Left ventricle myocardium inferior (tissue), 1 donor: ENCODE data around the gene SMG9. TPM values are rescaled to one million over a fixed set of nuclear protein-coding genes. Genes with fewer than 3 reads are reported as not detected.
A peak's percentile ranks its signal among the peaks of the same experiment; 100 is the strongest.

Source experiments
- DNase-seq: peaks from one replicate; pipeline ENCODE4 v3.0.0-alpha.2; 2020
- H3K27ac ChIP-seq: fragments of 200-600 bp; replicated peaks from 2 replicates; pipeline ENCODE4 v1.8.0; 2021
- H3K27me3 ChIP-seq: fragments of 200-600 bp; 2 replicates; pipeline ENCODE4 v1.8.0; 2021; ENCODE audit warnings: low read depth
- H3K36me3 ChIP-seq: fragments of 200-600 bp; 2 replicates; pipeline ENCODE4 v1.8.0; 2021
- H3K4me1 ChIP-seq: fragments of 200-600 bp; 2 replicates; pipeline ENCODE4 v1.8.0; 2021
- H3K4me3 ChIP-seq: fragments of 200-600 bp; 2 replicates; pipeline ENCODE4 v1.8.0; 2021; ENCODE audit warnings: mild to moderate bottlenecking, moderate library complexity
- H3K9me3 ChIP-seq: fragments of 200-600 bp; replicated peaks from 2 replicates; pipeline ENCODE4 v1.8.0; 2021
- intact Hi-C: fragments of 100-400 bp; cut with micrococcal nuclease; formaldehyde crosslinking; loops from one replicate; pipeline ENCODE4 v1.11.0; 2022
- total RNA-seq: library from RNA; stranded (reverse); fragmentation: NEBNext Ultra II Directional; extraction: Animal tissue kit (Norgen Biotek cat#: 25700); gene quantifications from one replicate; pipeline ENCODE4 v1.2.1, GENCODE V29; 2021
- TF ChIP-seq, protein P1 (sequence below): fragments of 200-600 bp; IDR thresholded peaks from 2 replicates; pipeline ENCODE4 v1.8.0; 2021; ENCODE audit warnings: antibody characterized with exemption, mild to moderate bottlenecking, borderline replicate concordance
- donor health status: DM: no; HTN: yes; CAD: no; lungs with severe emphysema.

The SMG9 gene
- total RNA-seq, 1 donor from 2014 or later: 18.9 TPM

DNA sequence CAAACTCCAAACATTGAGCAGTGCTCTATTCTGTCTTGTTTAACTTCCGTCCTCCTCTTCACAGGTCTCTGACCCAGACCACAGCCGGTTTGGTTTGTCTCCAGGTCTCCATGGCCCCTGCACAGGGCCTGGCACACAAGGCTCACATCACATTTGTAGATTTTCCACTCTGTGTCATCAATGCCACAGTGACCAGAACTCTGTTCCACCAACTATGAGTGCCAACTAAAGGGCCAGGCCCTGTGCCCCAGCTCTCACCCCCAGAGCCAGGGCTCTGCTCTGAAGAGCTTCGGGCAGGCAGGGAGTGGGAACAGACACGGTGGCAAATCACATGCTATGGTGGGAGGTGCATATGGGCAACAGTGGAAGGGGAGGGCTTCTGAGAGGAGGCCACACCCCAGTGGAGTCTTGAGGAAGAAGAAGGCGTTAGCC lies 16.0 kb downstream of the SMG9 start:
- TF ChIP-seq, protein P1, sequence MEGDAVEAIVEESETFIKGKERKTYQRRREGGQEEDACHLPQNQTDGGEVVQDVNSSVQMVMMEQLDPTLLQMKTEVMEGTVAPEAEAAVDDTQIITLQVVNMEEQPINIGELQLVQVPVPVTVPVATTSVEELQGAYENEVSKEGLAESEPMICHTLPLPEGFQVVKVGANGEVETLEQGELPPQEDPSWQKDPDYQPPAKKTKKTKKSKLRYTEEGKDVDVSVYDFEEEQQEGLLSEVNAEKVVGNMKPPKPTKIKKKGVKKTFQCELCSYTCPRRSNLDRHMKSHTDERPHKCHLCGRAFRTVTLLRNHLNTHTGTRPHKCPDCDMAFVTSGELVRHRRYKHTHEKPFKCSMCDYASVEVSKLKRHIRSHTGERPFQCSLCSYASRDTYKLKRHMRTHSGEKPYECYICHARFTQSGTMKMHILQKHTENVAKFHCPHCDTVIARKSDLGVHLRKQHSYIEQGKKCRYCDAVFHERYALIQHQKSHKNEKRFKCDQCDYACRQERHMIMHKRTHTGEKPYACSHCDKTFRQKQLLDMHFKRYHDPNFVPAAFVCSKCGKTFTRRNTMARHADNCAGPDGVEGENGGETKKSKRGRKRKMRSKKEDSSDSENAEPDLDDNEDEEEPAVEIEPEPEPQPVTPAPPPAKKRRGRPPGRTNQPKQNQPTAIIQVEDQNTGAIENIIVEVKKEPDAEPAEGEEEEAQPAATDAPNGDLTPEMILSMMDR: no peak
- intact Hi-C loops: no loop called here
- peak overlapping the region; percentile 22 for H3K27ac ChIP-seq
- no peaks in the 10 kb centered on the region for H3K27me3 ChIP-seq
- peaks cover 95% of the 10 kb centered on the region for H3K36me3 ChIP-seq
- peaks cover 28% of the 10 kb centered on the region for H3K4me1 ChIP-seq
- H3K4me3 ChIP-seq: no peak overlapping the region
- H3K9me3 ChIP-seq: no peaks in the 10 kb centered on the region
- no peak for DNase-seq

DNA sequence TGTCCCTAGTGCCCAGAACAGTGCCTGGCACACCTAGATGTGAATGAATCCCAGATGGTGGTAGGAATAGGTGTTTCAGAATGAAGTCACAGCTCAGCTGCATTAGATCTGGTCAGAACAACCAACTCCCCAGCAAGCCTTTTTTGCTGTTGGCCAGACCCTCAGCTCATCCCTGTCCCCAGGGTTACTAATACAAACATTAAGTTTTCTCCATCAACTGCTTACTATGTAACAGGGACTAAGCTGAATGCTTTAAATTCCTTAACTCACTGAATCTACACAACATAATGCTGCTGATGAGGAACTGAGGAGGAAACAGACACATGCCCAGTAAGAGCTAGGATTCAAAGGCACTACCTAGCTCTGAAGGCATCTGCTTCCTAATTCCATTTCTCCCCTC lies 18.8 kb downstream of the SMG9 start:
- H3K27me3 ChIP-seq: no peaks in the 10 kb centered on the region
- no peak for DNase-seq
- no peak overlapping the region for H3K4me3 ChIP-seq
- intact Hi-C loops: no loop called here
- H3K4me1 ChIP-seq: peaks cover 17% of the 10 kb centered on the region
- H3K36me3 ChIP-seq: peaks cover 99% of the 10 kb centered on the region
- no peaks in the 10 kb centered on the region for H3K9me3 ChIP-seq
- H3K27ac ChIP-seq: no peak overlapping the region
- TF ChIP-seq, protein P1: no peak

DNA sequence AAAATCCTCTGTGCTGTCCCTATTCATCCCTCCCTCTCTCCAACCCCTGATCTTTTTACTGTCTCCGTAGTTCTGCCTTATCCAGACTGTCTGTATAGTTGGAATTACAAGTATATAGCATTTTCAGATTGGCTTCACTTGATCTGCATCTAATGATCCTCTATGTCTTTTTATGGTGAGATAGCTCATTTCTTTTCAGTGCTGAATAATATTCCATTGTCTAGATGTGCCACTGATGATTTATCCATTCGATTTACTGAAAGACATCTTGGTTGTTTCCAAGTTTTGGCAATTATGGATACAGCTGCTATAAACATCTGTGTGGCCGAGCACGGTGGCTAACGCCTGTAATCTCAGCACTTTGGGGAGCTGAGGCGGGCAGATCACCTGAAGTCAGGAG lies 19.7 kb downstream of the SMG9 start:
- Histone ChIP-seq H3K27me3 (no peaks in the 10 kb centered on the region), H3K9me3 (no peaks in the 10 kb centered on the region), H3K36me3 (peaks cover 98% of the 10 kb centered on the region), H3K4me3 (no peak overlapping the region), H3K4me1 (peaks cover 13% of the 10 kb centered on the region), H3K27ac (no peak overlapping the region)
- TF ChIP-seq, protein P1: no peak
- intact Hi-C loops: no loop called here
- DNase-seq: no peak

DNA sequence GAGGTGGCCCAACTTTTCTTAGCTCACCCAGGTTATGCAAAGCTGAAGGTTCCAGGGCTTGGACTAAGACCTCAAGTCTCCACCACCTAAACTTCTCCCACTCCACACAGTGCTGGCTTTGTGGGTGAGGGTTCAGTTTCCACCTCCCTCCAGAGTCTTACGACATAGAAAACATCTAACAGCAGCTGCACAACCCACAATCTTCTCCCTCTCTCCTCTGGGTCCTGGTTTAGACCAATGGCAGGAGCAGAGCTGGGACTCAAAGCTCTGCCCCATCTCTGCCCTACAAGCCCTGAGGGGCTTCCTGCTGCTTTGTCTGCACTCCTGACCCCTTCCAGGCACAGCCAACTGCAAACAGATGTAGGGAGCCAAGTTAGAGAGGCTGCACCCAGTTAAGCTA lies 22.9 kb downstream of the SMG9 start:
- Histone ChIP-seq H3K4me1 (peaks cover 7% of the 10 kb centered on the region), H3K27ac (no peak overlapping the region), H3K9me3 (no peaks in the 10 kb centered on the region), H3K27me3 (no peaks in the 10 kb centered on the region), H3K36me3 (peaks cover 82% of the 10 kb centered on the region), H3K4me3 (no peak overlapping the region)
- intact Hi-C loops: no loop called here
- TF ChIP-seq, protein P1: no peak
- no peak for DNase-seq

DNA sequence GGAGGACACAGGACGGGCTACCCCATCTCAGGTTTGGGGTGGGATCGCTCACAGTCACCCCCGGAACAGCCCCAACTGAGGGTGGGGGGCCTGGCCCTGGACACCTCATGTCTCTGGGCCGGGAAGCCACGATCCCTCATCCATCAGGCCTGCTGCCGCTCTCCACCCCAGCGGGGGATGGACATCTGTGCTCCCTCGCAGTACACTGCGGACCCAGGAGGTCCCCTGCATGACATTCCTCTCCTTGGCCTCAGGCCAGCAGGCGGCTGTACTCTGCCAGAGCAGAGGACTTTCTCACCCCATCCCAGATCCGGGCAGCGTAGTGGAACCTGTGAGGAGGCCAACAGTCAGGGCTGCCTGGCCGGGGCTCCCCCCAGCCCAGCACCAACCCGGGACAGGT lies 23.4 kb downstream of the SMG9 start:
- Histone ChIP-seq H3K4me3 (no peak overlapping the region), H3K4me1 (peaks cover 12% of the 10 kb centered on the region), H3K36me3 (peaks cover 77% of the 10 kb centered on the region), H3K27ac (no peak overlapping the region), H3K9me3 (no peaks in the 10 kb centered on the region), H3K27me3 (no peaks in the 10 kb centered on the region)
- TF ChIP-seq, protein P1: no peak
- intact Hi-C loops: no loop called here
- no peak for DNase-seq

DNA sequence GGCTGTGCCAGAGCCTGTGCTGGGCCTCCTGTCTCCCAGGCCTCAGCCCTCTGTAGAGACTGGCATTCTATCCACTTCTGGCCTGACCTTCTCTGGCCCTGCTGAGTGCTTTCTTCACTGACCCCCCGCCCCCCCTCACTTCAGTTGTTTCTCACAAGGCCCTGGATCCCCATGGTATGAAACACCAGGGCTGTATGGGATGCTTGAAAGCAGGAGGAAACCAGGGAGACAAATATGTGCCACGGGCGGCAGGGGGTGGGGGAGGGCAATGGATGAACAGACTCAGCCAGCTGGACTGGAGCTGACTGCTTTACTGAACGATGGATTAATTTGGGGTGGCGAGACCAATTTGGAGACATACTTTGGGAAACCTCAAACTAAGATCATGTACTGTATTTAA lies 24.8 kb downstream of the SMG9 start:
- no peaks in the 10 kb centered on the region for H3K27me3 ChIP-seq
- peaks cover 64% of the 10 kb centered on the region for H3K36me3 ChIP-seq
- H3K27ac ChIP-seq: no peak overlapping the region
- intact Hi-C loops: no loop called here
- TF ChIP-seq, protein P1: no peak
- H3K9me3 ChIP-seq: no peaks in the 10 kb centered on the region
- H3K4me3 ChIP-seq: no peak overlapping the region
- H3K4me1 ChIP-seq: peaks cover 24% of the 10 kb centered on the region
- no peak for DNase-seq
